H1 (cell line): ENCODE results near the gene YARS1. TPM values are rescaled to one million over a fixed set of nuclear protein-coding genes. Genes with fewer than 3 reads are reported as not detected.

Experiments used
- EGR1 ChIP-seq: IDR thresholded peaks from 2 replicates; pipeline ENCODE4 v1.6.1; 2011; ENCODE audit warnings: low read depth, low read length, borderline replicate concordance
- RAD21 ChIP-seq, 2 experiments: IDR thresholded peaks in 1 of 2; conservative IDR thresholded peaks in 1 of 2; 2 replicates each; pipeline ENCODE4 v1.6.1; 2011; ENCODE audit warnings: low read depth in 2 of 2, low read length in 2 of 2, improper control_type of control experiment in 1 of 2, inconsistent platforms in 1 of 2, mild to moderate bottlenecking in 1 of 2, moderate library complexity in 1 of 2
- RBBP5 ChIP-seq: IDR thresholded peaks from 2 replicates; pipeline ENCODE4 v1.7.1; 2012; ENCODE audit warnings: low read depth, mild to moderate bottlenecking, inconsistent platforms, low read length, moderate library complexity, borderline replicate concordance
- SIN3A ChIP-seq, 2 experiments: IDR thresholded peaks in 1 of 2; conservative IDR thresholded peaks in 1 of 2; 2 replicates each; pipeline ENCODE4 v1.6.1; 2011 to 2012; ENCODE audit warnings: low read length in 2 of 2, improper control_type of control experiment in 1 of 2, low read depth in 1 of 2, mild to moderate bottlenecking in 1 of 2
- TCF12 ChIP-seq: IDR thresholded peaks from 2 replicates; pipeline ENCODE4 v1.6.1; 2011; ENCODE audit warnings: low read depth, mild to moderate bottlenecking, low read length
- polyA plus RNA-seq, 7 experiments: library from polyadenylated mRNA; depleted of rRNA in 3 of 7; stranded (reverse) in 5 of 7; unstranded in 2 of 7; fragments of >200 nt in 5 of 7; fragments of 200-250 nt in 2 of 7; gene quantifications; 1 replicate in 5 of 7; 2 replicates in 1 of 7; 4 replicates in 1 of 7; pipeline versions ENCODE4 v1.2.1 to v1.2.3, GENCODE V29; 2011 to 2013; ENCODE audit warnings: missing spikeins in 2 of 7, mixed read lengths in 2 of 7
- total RNA-seq: library from RNA; stranded (reverse); fragmentation: NEBNext Ultra II Directional; extraction: Animal tissue kit (Norgen Biotek cat#: 25700); gene quantifications from 2 replicates; pipeline ENCODE4 v1.2.1, GENCODE V29; 2021
- TF ChIP-seq, protein P1 (sequence below): IDR thresholded peaks from 2 replicates; pipeline ENCODE4 v1.6.1; 2012; ENCODE audit warnings: inconsistent platforms
- TF ChIP-seq, protein P2 (sequence below): fragments of 300-600 bp; sonication (generic); IDR thresholded peaks from 2 replicates; pipeline ENCODE4 v1.7.1; 2012; ENCODE audit warnings: low read length, moderate library complexity, mild to moderate bottlenecking, inconsistent platforms; ENCODE audit not compliant: insufficient replicate concordance

The YARS1 gene
- total and polyA plus RNA-seq, 2 of the 8 experiments (the other 6 are each of a cell fraction or from before 2014, with no cell fraction given), result 47.1 to 226 TPM

DNA sequence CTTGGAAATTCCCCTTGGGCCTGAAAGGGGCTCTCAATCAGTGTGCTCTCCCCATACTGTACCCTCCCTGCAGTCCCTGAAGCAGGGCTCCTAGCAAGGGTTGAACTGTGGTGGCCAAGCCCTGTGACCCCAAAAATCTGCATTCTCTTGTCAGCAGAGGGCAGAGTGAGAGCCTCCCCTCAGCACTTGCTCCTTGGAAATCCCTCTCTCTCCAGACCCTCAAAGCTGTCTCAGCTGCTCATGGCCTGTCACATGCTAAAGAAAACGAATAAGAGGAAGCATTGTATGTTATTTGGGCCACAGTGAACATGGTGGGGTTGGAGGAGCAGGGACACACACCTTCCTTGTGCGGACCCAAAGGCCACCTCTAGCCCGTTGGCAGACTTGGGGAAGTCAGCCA, 67.4 kb downstream of the YARS1 start (continued):
- TF ChIP-seq RAD21 (IDR thresholded peaks at IDR 0.05 in 1 of 2, conservative IDR thresholded peaks at IDR 0.05 in 1 of 2; ENCODE audit: low read depth in 2 of 2, low read length in 2 of 2) (peak; percentile 34 to 62), SIN3A (conservative IDR thresholded peaks at IDR 0.05 in 1 of 2, IDR thresholded peaks at IDR 0.05 in 1 of 2; ENCODE audit: low read depth in 1 of 2, low read length in 2 of 2) (peak in 1 of 2 experiments; percentile 33; a peak in 1 of 4 replicates), RBBP5 (no peak), TCF12 (no peak), EGR1 (no peak)
- TF ChIP-seq, protein P1, sequence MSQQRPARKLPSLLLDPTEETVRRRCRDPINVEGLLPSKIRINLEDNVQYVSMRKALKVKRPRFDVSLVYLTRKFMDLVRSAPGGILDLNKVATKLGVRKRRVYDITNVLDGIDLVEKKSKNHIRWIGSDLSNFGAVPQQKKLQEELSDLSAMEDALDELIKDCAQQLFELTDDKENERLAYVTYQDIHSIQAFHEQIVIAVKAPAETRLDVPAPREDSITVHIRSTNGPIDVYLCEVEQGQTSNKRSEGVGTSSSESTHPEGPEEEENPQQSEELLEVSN, result no peak
- TF ChIP-seq, protein P2, sequence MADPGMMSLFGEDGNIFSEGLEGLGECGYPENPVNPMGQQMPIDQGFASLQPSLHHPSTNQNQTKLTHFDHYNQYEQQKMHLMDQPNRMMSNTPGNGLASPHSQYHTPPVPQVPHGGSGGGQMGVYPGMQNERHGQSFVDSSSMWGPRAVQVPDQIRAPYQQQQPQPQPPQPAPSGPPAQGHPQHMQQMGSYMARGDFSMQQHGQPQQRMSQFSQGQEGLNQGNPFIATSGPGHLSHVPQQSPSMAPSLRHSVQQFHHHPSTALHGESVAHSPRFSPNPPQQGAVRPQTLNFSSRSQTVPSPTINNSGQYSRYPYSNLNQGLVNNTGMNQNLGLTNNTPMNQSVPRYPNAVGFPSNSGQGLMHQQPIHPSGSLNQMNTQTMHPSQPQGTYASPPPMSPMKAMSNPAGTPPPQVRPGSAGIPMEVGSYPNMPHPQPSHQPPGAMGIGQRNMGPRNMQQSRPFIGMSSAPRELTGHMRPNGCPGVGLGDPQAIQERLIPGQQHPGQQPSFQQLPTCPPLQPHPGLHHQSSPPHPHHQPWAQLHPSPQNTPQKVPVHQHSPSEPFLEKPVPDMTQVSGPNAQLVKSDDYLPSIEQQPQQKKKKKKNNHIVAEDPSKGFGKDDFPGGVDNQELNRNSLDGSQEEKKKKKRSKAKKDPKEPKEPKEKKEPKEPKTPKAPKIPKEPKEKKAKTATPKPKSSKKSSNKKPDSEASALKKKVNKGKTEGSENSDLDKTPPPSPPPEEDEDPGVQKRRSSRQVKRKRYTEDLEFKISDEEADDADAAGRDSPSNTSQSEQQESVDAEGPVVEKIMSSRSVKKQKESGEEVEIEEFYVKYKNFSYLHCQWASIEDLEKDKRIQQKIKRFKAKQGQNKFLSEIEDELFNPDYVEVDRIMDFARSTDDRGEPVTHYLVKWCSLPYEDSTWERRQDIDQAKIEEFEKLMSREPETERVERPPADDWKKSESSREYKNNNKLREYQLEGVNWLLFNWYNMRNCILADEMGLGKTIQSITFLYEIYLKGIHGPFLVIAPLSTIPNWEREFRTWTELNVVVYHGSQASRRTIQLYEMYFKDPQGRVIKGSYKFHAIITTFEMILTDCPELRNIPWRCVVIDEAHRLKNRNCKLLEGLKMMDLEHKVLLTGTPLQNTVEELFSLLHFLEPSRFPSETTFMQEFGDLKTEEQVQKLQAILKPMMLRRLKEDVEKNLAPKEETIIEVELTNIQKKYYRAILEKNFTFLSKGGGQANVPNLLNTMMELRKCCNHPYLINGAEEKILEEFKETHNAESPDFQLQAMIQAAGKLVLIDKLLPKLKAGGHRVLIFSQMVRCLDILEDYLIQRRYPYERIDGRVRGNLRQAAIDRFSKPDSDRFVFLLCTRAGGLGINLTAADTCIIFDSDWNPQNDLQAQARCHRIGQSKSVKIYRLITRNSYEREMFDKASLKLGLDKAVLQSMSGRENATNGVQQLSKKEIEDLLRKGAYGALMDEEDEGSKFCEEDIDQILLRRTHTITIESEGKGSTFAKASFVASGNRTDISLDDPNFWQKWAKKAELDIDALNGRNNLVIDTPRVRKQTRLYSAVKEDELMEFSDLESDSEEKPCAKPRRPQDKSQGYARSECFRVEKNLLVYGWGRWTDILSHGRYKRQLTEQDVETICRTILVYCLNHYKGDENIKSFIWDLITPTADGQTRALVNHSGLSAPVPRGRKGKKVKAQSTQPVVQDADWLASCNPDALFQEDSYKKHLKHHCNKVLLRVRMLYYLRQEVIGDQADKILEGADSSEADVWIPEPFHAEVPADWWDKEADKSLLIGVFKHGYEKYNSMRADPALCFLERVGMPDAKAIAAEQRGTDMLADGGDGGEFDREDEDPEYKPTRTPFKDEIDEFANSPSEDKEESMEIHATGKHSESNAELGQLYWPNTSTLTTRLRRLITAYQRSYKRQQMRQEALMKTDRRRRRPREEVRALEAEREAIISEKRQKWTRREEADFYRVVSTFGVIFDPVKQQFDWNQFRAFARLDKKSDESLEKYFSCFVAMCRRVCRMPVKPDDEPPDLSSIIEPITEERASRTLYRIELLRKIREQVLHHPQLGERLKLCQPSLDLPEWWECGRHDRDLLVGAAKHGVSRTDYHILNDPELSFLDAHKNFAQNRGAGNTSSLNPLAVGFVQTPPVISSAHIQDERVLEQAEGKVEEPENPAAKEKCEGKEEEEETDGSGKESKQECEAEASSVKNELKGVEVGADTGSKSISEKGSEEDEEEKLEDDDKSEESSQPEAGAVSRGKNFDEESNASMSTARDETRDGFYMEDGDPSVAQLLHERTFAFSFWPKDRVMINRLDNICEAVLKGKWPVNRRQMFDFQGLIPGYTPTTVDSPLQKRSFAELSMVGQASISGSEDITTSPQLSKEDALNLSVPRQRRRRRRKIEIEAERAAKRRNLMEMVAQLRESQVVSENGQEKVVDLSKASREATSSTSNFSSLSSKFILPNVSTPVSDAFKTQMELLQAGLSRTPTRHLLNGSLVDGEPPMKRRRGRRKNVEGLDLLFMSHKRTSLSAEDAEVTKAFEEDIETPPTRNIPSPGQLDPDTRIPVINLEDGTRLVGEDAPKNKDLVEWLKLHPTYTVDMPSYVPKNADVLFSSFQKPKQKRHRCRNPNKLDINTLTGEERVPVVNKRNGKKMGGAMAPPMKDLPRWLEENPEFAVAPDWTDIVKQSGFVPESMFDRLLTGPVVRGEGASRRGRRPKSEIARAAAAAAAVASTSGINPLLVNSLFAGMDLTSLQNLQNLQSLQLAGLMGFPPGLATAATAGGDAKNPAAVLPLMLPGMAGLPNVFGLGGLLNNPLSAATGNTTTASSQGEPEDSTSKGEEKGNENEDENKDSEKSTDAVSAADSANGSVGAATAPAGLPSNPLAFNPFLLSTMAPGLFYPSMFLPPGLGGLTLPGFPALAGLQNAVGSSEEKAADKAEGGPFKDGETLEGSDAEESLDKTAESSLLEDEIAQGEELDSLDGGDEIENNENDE, result no peak
